Putamen (tissue), 1 donor: ENCODE measurements around the gene RASEF.
"Not testable (repeated sequence)": the region's sequence is repeated elsewhere in the genome, so short reads cannot be mapped to it uniquely, and the experiment has no call there.

Experiments
- DNase-seq: peaks from one replicate; pipeline ENCODE4 v3.0.0-alpha.2; 2016; ENCODE audit warnings: low spot score

Gene RASEF

DNA sequence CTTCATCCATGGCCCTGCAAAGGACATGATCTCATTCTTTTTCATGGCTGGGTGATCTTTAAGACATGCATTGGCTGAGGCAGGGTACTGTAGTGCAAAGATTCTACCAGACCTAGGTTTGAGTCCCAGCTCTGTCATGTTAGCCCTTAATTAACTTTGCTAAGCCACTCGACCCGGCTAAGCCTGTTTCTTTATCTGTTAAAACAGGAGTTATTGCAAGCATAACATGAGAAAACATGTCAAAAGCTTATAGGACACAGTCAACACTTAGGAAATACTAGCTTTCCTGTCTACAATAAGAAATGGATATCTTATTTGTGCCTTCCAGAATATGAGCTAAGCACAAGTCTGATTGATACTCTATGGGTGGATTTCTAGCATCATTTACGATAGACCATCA is 92.6 kb downstream of the RASEF start:
- no peak for DNase-seq

DNA sequence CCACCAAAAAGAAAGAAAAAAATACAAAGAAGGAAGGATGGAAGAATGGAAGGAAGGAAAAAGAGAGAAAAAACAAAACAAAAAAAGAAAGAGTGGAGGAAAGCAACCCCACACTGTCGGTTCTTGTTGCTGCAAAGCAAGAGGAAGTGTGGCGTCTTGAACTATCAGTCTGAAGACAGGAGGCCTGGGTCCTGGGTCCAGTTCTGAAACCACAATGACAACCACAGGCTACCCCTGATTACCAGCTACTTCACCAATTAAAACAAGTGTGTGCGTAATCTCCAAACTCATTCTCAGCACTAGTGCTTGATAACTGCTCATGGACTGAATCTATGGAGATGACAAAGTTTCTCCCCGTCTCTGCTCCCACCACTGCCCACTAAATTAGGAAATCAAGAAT is 93.7 kb downstream of the RASEF start:
- no peak for DNase-seq

DNA sequence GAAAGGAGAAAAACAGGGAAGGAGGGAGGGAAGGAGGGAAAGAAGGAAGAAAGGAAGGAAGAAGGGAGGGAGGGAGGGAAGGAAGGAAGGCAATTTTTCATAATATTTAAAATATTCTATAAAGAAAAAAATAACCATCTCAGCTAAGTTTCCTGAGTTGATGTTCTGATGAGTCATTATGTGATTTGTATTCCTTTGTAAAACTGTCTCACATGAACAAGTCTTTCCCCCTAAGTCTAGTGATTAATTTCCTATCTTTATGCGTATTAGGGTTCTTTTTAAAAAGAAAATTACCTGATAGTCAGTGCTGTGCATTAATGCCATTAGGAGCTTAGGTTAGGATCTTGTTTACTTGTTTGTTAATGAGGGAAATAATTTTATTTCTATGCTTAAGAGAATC is 94.1 kb downstream of the RASEF start:
- no peak for DNase-seq

DNA sequence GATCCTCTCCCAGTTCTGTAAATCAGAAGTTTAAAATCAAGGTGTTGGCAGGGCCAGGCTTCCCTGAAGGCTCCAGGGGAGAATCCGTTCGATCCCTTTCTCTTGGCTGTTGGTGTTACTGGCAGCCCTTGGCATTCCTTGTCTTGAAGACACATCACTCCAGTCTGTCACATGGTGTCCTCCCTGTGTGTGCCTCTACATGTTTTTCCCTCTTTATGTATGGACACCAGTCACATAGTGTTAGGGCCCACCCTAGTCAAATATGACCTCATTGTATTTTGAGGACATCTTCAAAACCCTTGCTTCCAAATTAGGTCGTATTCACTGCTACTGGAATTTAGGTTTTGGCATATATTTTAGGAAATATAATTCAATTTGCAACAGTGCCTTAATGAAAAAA is 94.6 kb downstream of the RASEF start:
- DNase-seq: no peak

DNA sequence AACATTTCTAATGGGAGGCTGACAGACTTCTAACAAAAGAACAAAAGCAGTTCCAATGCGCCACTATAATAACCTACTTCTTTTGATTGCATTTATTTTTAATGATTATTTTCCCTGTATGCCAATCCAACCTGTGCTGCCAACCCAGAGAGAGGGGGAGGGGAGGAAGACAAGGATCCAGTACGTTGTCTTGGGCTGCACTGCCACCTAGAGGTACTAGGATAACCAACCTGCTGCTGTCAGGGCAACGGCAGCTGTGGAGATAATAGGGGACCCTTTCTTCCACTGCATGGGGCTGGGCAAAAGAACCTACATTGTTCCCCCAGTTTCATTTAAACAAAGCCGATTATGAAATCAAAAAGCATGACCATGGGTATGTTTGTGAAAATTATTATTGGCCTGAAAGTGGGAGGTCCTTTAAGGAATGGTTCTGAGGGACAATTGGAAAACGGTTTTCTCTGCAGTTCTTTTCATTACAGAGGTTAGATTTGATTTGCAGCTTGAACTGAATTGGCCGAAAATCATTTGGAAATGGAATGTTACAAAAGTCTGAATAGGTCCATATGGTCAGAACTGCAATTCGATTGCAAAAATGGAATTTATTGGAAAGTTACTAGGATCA is 101.3 kb downstream of the RASEF start:
- DNase-seq: peak; percentile 84

DNA sequence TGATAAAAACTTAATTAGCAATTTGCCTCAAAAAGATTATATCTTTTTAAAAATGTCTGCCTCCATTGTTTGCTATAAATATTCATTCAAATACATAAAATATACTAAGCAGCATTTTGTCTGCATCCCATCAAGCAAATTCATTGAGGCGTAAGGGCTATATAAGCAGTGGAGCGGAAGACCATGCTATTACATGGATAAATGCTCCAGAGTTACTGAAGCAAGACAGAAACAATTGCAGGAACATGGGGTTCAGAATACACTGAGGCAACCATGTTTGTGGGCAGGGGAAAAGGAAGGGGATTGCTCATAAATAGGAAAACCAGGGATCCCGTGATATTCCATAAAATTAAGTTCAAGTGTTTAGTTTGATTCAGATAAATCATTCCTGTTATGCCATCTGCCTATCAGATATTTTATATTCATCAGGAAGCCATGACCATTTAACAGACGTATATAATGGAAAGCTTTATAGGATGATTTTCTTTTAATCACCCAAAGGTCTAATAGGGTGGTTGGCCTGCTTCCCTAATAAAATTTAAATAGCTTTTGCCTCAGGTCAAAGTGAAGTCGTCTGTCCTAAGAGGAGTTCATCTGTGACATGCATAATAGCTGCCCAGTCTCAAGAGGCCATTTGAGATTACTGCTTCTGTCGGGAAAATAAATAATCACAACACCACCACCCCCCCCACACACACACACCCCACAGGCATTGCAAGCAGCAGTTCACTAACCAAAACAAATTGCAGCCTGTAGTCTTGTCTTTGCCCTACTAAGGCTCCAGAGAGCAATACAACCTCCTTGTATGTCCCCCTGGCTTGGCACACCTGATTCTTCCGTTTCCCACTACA is 105.2 kb downstream of the RASEF start:
- DNase-seq: no peak

DNA sequence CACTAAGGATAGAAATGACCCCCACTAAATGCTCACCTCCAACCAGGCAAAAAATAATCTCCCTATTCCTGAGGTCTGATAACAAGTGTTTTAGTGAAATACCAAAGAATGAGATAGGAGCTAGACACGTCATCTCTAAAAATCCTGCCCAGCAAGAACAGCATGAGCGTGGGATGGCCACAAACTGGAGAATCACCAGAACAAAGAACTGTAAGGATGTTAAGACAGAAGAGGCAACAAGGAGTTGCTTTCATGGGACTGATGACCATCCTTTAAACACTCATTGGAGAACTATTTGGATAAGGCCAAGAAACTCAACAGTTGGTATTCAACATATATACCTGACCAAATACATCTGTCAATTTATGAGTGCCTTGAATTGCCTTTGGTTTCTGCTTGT is 113.7 kb downstream of the RASEF start:
- DNase-seq: no peak

DNA sequence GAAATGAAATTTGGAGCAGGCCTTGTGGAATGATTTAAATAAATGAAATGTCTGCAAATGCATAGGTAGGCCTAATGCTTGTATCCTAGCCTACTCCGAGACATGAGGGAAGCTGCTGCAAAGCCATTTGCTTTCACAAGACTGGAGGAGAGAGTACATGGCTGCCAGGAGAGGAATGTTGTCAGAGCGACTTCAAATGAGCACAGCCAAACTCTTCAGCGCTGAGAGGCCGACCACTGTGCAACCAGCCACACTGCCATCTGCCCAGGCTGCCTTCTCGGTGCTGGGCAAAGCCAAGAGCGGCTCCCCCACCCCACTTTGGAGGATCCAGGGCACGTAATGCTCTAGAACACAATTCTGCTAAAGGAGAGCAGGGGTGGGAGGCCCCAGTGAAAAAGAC is 122.6 kb downstream of the RASEF start:
- DNase-seq: no peak

DNA sequence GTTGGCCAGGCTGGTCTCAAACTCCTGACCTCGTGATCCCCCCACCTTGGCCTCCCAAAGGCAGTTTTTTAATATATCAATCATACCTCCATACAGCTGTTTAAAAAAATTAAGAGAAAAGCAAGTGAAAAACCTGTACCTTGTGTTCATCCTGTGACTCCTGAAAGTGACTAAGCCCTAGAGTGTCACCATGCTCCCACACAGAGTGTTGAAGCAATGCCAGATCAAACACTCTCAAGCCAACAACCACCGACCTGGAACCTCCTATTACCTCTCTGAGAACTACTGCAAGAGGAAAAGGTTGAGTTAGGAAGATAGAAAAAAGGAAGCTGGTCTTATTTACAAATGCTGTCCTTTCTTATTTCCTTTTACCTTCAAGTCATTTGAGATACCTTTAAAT is 123.5 kb downstream of the RASEF start:
- no peak for DNase-seq

DNA sequence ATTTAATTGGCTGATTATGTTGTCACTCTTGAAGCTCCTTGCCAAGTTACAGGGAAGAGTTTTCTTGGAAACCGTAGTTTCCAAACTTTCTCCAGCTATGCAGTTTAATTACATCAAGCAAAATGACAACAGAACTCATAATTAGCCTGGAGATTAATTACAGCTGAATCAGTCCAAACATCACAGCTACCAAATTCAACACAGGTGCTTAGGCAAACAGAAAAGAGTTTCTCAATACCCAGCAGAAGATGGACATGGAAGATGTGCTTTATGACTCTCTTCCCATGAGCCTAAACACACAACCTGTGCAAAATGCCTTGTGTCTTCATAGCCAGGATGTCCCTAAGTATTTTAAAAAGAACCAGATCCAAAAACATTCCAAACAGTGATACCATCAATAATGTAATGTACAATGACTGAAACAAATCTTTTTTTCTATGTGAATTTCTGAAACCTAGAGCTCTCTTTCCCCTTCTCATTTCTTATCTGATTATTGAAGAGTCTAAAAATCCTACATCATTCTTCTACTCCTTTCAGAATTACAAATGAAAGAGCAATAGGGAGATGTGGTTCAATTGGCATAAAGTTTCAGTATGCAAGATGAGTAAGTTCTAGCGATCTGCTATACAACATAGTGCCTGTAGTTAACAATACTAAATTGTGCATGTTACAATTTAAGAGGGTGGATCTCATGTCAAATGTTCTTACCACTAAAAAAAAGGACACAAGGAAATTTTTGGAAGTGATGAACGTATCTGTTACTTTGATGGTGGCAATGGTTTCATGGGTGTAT is 124.3 kb downstream of the RASEF start:
- no peak for DNase-seq

DNA sequence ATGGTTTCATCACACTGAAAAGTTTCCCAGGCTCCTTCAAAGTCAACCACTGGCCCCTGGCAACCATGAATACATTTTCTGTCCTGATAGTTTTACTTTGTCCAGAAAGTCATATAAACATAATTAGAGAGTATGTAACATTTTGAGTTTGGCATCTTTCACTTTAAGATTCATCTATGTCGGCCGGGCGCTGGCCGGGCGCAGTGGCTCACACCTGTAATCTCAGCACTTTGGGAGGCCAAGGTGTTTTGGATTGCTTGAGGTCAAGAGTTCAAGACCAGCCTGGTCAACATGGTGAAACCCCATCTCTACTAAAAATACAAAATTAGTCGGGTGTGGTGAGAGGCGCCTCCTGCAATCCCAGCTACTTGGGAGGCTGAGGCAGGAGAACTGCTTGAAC is 126.4 kb downstream of the RASEF start:
- not testable (repeated sequence) for DNase-seq

DNA sequence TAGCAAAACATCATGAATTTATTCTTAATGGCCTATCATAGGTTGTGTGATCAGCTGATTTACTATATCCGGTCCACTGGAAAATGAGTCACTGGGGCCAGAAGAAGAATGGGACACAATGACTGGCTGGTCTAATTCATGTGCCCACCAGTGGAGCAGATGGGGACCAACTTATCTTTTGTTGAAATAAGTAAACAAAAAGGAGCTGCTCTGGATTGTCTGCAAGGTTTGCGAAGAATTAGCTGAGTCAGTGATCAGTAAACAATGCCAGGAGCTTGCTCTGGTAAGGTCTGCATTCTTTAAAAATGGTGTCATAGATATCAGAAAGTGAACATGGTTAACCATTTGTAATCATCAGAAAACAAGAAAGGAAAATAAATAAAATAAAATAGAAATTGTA is 128.0 kb downstream of the RASEF start:
- DNase-seq: no peak

DNA sequence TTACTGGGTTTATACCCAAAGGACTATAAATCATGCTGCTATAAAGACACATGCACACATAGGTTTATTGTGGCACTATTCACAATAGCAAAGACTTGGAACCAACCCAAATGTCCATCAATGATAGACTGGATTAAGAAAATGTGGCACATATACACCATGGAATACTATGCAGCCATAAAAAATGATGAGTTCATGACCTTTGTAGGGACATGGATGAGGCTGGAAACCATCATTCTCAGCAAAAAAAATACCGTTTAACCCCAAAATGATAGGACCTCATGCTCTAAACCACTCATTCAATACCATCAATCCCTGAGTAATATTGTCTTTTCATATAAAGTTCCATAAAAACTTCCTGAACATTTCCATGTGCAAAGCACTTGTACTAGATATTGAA is 128.9 kb downstream of the RASEF start:
- DNase-seq: not testable (repeated sequence)

DNA sequence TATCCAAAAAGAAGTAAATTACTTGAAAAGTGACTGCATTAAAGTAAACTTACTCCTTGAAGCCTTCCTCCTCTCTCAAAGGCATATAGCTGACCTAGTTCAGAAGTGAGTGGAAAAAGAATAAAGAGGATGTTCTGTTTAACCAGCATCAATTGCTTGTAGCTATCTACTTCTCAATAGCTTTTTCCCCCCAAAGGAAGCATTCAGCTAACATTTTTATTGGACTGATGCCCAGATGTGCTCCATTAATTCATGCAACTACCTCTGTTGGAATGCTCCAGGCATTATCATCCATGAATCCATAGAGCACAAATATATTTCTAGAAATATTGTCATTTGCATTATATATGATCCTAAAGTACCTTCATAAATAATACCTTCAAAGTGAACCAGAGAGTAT is 132.8 kb downstream of the RASEF start:
- DNase-seq: no peak
